Aorta (tissue), 5 donors: ENCODE measurements around the gene HJURP. TPM values are rescaled to one million over a fixed set of nuclear protein-coding genes. Genes with fewer than 3 reads are reported as not detected.
"Not testable (repeated sequence)": the region's sequence is repeated elsewhere in the genome, so short reads cannot be mapped to it uniquely, and the experiment has no call there.

Source experiments
- ATAC-seq: fragments of 200-7000 bp; cut with Tn5 transposase; one replicate; pipeline ENCODE4 v1.9.1; 2022; ENCODE audit warnings: moderate library complexity; ENCODE audit not compliant: low FRiP score
- DNase-seq, 2 donors: peaks; one replicate each; pipeline ENCODE4 v3.0.0-alpha.2; 2020
- H3K27ac ChIP-seq, 2 donors: one replicate each; pipeline ENCODE4 v1.5.1; 2013; ENCODE audit warnings: low read length in 2 of 2, mild to moderate bottlenecking in 2 of 2, moderate library complexity in 2 of 2, control low read depth in 1 of 2, inconsistent platforms in 1 of 2, low read depth in 1 of 2
- H3K27me3 ChIP-seq, 2 donors: one replicate each; pipeline ENCODE4 v1.6.1; 2013; ENCODE audit warnings: control low read depth in 1 of 2, low read length in 1 of 2, mild to moderate bottlenecking in 1 of 2, moderate library complexity in 1 of 2; ENCODE audit not compliant: insufficient read depth in 2 of 2, control insufficient read depth in 1 of 2
- H3K36me3 ChIP-seq, 2 donors: one replicate each; pipeline ENCODE4 v1.6.1; 2013; ENCODE audit warnings: control low read depth in 1 of 2, low read length in 1 of 2, mild to moderate bottlenecking in 1 of 2; ENCODE audit not compliant: insufficient read depth in 2 of 2, control insufficient read depth in 1 of 2
- H3K4me1 ChIP-seq, 2 donors: one replicate each; pipeline ENCODE4 v1.6.1; 2013; ENCODE audit warnings: low read length in 2 of 2, control low read depth in 1 of 2, mild to moderate bottlenecking in 1 of 2, moderate library complexity in 1 of 2; ENCODE audit not compliant: insufficient read depth in 2 of 2, control insufficient read depth in 1 of 2
- H3K4me3 ChIP-seq, 2 donors: one replicate each; pipeline ENCODE4 v1.5.1; 2013; ENCODE audit warnings: low read length in 2 of 2, control low read depth in 1 of 2, mild to moderate bottlenecking in 1 of 2
- H3K9me3 ChIP-seq: one replicate; pipeline ENCODE4 v1.6.1; 2013; ENCODE audit warnings: mild to moderate bottlenecking, low read length; ENCODE audit not compliant: control insufficient read depth
- WGBS, 2 donors: extraction: QIAGEN DNeasy Blood & Tissue Kit; methylation state at CpG; one replicate each; pipeline ENCODE4 v1.1.7; 2013; 5-methylcytosine and 5-hydroxymethylcytosine counted together
- intact Hi-C, 2 donors: fragments of 100-400 bp; cut with DNase I; formaldehyde crosslinking; loops; one replicate each; pipeline versions ENCODE4 v1.14.2 to v1.15.0; 2022
- long read RNA-seq, 2 donors: library from polyadenylated mRNA; unstranded; transcript quantifications; one replicate each; pipeline ENCODE4 v2.0.0, GENCODE V29; 2020 to 2021
- polyA plus RNA-seq, 2 donors: library from polyadenylated mRNA; stranded (reverse); fragments of 200-250 nt; gene quantifications; one replicate each; pipeline ENCODE4 v1.2.3, GENCODE V29; 2013
- total RNA-seq, 2 donors: library from RNA; stranded (reverse); fragmentation: NEBNext Ultra II Directional; extraction: Animal tissue kit (Norgen Biotek cat#: 25700); gene quantifications; one replicate each; pipeline ENCODE4 v1.2.1, GENCODE V29; 2021
- donor health status: healthy with polysubstance abuse.
- donor health status: Bipolar disorder and iron deficiency.
- donor health status: DM: no; HTN: no; CAD: no.
- donor health status: DM: no; HTN: no; CAD: no.
- donor health status: DM: yes; HTN: yes; CAD: no.

Gene HJURP
- total RNA-seq (1 to 10 TPM; 1.1 TPM), polyA plus RNA-seq (not detected)
- long read RNA-seq, donor 1, partial matches to known transcripts = 0 of 1 reads
- long read RNA-seq, donor 1, other reads (novel, unspliced or antisense) = 0 of 1 reads
- long read RNA-seq, donor 2, partial matches to known transcripts = 0 of 1 reads
- long read RNA-seq, donor 2, other reads (novel, unspliced or antisense) = 0 of 1 reads

DNA sequence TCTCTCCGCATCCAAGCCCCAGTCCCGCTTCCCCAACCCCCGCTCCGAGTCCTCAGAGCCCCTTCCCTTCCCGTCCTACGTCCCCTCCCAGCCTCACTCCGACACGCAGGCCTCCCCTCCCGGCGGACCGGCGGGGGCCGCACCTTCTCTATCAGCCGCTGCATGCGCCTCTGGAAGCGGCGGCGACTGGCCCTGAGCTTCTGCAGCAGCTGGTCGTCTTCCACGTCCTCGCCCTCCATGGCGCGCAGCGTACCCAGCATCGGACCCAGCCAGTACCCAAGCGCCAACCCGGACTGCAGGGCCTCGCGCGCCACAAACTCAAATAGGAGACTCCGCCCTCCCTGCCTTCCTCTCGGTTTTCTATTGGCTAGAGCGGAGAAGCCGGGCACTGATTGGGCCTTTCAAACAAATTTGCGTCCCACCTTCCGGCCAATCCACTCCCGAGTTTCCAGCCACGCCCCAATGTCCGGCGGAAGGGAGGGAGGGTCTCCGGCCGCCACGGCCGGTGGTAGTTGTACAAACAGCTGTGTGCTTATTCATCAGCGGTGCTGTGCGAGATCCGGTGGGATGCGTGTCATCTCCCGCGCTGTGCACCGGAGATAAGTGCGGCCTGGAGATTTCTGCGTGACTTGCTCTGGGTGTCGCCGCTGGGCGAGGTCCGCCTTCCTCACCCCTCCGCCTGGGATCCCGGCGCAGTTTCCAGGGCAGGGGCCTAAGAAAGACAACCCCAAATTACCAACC, at the start of gene HJURP:
HJURP (minus strand) TSS at position 295 of the 741 bp plus-strand sequence; CDS start at position 260, 35 bp downstream.
- peak; percentile 94 to 96 for DNase-seq
- Histone ChIP-seq H3K4me3 (peak within 1 kb of the TSS; percentile 31 to 68), H3K36me3 (no peaks in the 10 kb centered on the region), H3K9me3 (no peaks in the 10 kb centered on the region), H3K27me3 (no peaks in the 10 kb centered on the region), H3K27ac (no peak within 1 kb of the TSS), H3K4me1 (no peaks in the 10 kb centered on the region)
- intact Hi-C loops = no loop called here
- WGBS, 2 donors = 0% methylated on average over 60 of the region's 60 CpGs
- peak; percentile 98 for ATAC-seq

DNA sequence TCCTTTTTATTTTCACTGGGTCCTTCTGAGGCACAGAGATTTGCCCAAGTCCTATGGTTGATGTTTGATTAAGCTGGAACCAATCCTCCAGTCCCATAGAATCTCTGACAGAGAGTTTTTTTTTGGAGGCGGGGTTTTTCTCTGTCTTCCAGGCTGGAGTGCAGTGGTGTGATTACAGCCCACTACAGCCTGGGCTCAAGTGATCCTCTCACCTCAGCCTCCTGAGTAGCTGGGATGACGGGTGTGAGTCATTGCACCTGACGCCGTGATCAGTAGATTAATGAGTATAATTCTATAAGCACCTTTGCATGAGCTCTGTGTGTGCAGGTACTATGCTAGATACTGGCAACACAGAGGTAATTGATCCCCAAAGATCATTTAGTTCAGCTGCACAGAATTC, 47.5 kb upstream of the HJURP start:
- DNase-seq (no peak), ATAC-seq (no peak)
- H3K27ac ChIP-seq = no peak overlapping the region
- H3K9me3 ChIP-seq = no peaks in the 10 kb centered on the region
- no peaks in the 10 kb centered on the region for H3K4me1 ChIP-seq
- intact Hi-C loops = no loop called here
- WGBS, 2 donors = 85 to 93% methylated on average over 4 of the region's 4 CpGs
- H3K36me3 ChIP-seq = no peaks in the 10 kb centered on the region
- no peak overlapping the region for H3K4me3 ChIP-seq
- H3K27me3 ChIP-seq = no peaks in the 10 kb centered on the region

GRCh38 chr2:233901367-233901766, 47.0 kb upstream of the HJURP start:
- H3K4me1 ChIP-seq = no peaks in the 10 kb centered on the region
- WGBS, 2 donors = 49 to 58% methylated on average over 4 of the region's 4 CpGs
- no peak for ATAC-seq
- H3K9me3 ChIP-seq = no peaks in the 10 kb centered on the region
- no peaks in the 10 kb centered on the region for H3K27me3 ChIP-seq
- intact Hi-C loops = no loop called here
- no peak overlapping the region for H3K4me3 ChIP-seq
- DNase-seq = no peak
- no peaks in the 10 kb centered on the region for H3K36me3 ChIP-seq
- no peak overlapping the region for H3K27ac ChIP-seq

DNA sequence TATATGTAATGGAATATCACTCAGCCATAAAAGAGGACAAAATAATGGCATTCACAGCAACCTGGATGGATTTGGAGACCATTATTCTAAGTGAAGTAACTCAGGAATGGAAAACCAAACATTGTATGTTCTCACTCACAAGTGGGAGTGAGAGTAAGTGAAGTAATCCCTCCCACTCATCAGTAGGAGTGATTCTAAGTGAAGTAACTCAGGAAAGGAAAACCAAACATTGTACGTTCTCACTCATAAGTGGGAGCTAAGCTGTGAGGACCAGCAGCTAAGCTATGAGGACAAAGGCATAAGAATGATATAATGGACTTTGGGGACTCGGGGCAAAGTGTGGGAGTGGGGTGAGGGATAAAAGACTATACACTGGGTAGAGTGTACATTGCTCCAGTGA, 41.9 kb upstream of the HJURP start:
- WGBS, 2 donors = 49 to 56% methylated on average over 2 of the region's 2 CpGs
- DNase-seq, H3K4me3 ChIP-seq, ATAC-seq, intact Hi-C loops, H3K27ac ChIP-seq, H3K9me3 ChIP-seq, H3K4me1 ChIP-seq, H3K36me3 ChIP-seq, H3K27me3 ChIP-seq: not testable (repeated sequence)

- no peaks in the 10 kb centered on the region for H3K36me3 ChIP-seq
- H3K27ac ChIP-seq = no peak overlapping the region
- 80 to 90% methylated on average over 2 of the region's 2 CpGs for WGBS, 2 donors
- intact Hi-C loops = no loop called here
- no peaks in the 10 kb centered on the region for H3K4me1 ChIP-seq
- peaks cover 1% of the 10 kb centered on the region for H3K9me3 ChIP-seq
- no peak for ATAC-seq
- no peak overlapping the region for H3K4me3 ChIP-seq
- DNase-seq = no peak
- H3K27me3 ChIP-seq = peaks cover 0 to 3% of the 10 kb centered on the region in 2 donors
These were observed 38.5 kb upstream of the HJURP start for GRCh38 chr2:233892793-233893192.

GRCh38 chr2:233882353-233882752, 28.0 kb upstream of the HJURP start:
- DNase-seq (no peak), ATAC-seq (no peak)
- Histone ChIP-seq H3K9me3 (no peaks in the 10 kb centered on the region), H3K4me3 (no peak overlapping the region), H3K36me3 (no peaks in the 10 kb centered on the region), H3K27me3 (no peaks in the 10 kb centered on the region), H3K27ac (no peak overlapping the region), H3K4me1 (no peaks in the 10 kb centered on the region)
- intact Hi-C loops = no loop called here

DNA sequence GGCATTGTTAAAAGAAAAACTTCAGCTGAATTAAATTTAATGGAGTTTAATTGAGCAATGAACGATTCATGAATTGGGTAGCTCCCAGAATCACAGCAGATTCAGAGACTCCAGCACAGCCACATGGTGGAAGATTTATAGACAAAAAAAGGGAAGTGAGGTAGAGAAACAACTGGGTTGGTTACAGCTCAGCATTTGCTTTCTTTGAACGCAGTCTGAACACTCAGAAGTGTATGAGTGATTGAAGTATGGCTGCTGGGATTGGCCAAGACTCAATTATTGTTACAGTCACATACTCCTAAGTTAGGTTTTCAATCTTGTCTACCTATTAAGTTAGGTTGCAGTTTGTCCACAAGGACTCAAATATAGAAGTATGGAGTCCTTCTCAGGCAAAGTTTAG, 17.8 kb upstream of the HJURP start:
- H3K36me3 ChIP-seq, H3K27me3 ChIP-seq, intact Hi-C loops, H3K27ac ChIP-seq, H3K4me3 ChIP-seq, H3K4me1 ChIP-seq, ATAC-seq, DNase-seq, H3K9me3 ChIP-seq: not testable (repeated sequence)
- 34 to 43% methylated on average over 2 of the region's 2 CpGs for WGBS, 2 donors

GRCh38 chr2:233871432-233871831, 17.1 kb upstream of the HJURP start:
- H3K27me3 ChIP-seq = no peaks in the 10 kb centered on the region
- H3K9me3 ChIP-seq = no peaks in the 10 kb centered on the region
- no peak overlapping the region for H3K27ac ChIP-seq
- no peaks in the 10 kb centered on the region for H3K4me1 ChIP-seq
- DNase-seq (no peak), ATAC-seq (no peak)
- no peaks in the 10 kb centered on the region for H3K36me3 ChIP-seq
- intact Hi-C loops = no loop called here
- WGBS, 2 donors = 64 to 65% methylated on average over 4 of the region's 4 CpGs
- H3K4me3 ChIP-seq = no peak overlapping the region

DNA sequence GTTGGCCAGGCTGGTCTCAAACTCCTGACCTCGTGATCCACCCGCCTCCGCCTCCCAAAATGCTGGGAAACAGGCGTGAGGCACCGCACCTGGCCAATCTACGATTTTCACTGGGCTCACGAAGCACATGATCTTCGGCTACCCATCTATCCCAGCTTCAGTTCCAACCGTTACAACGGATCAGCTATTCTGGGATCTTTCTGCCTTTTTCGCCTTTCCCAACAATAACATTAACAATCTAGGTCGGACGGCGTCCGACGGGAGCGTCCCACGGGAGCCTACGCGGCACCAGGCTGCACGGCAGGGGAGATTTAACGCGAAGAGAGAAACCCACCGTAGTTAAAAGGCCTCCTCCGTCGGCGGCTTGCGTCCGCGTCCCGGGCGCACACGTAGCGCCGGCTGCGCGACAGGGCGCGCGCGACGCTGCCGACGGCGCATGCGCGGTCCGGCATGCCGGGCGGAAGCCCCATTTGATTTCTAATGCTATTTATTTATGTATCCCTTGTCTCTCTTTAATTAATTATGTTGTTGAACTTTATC, 13.7 kb upstream of the HJURP start, which contains the start of gene MSL3B:
MSL3B (minus strand) TSS at position 394 of the 540 bp plus-strand sequence.
- intact Hi-C loops = no loop called here
- Histone ChIP-seq H3K4me3 (peak within 1 kb of the TSS; percentile 31 to 42), H3K4me1 (no peaks in the 10 kb centered on the region), H3K27ac (no peak within 1 kb of the TSS), H3K9me3 (no peaks in the 10 kb centered on the region), H3K27me3 (no peaks in the 10 kb centered on the region), H3K36me3 (no peaks in the 10 kb centered on the region)
- 9 to 10% methylated on average over 50 of the region's 50 CpGs for WGBS, 2 donors
- ATAC-seq (no peak), DNase-seq (no peak)
